Testis (tissue), 2 donors: ENCODE measurements around the gene VTCN1.
"Not testable (repeated sequence)": the region's sequence is repeated elsewhere in the genome, so short reads cannot be mapped to it uniquely, and the experiment has no call there.

ENCODE experiments used
- CTCF ChIP-seq, 3 experiments: fragments of 450-650 bp in 2 of 3; fragments of 200-600 bp in 1 of 3; sonication (generic) in 1 of 3; IDR thresholded peaks; one replicate each; pipeline ENCODE4 v1.5.1; 2016 to 2019; ENCODE audit warnings: antibody characterized with exemption in 3 of 3, mild to moderate bottlenecking in 2 of 3, moderate library complexity in 1 of 3
- POLR2A ChIP-seq: fragments of 450-650 bp; IDR thresholded peaks from one replicate; pipeline ENCODE4 v1.6.1; 2017; ENCODE audit warnings: antibody characterized with exemption, mild to moderate bottlenecking, moderate library complexity

- not testable (repeated sequence) for TF ChIP-seq CTCF (IDR thresholded peaks at IDR 0.05); POLR2A
Measured at GRCh38 chr1:117101858-117102257, 108.9 kb downstream of the VTCN1 start.
